NCI-H187 treated with DMSO at 0.1 percent for 48 hours (cell line): ENCODE data around the gene OPRL1.

Experiments
- DNase-seq: peaks from one replicate; lab custom pipeline; 2025; lab: John Stamatoyannopoulos, UW

OPRL1 gene

GRCh38 chr20:64144144-64144912 is 64.4 kb downstream of the OPRL1 start:
- DNase-seq: no peak

- DNase-seq: no peak
Observed at GRCh38 chr20:64145458-64146300, 65.8 kb downstream of the OPRL1 start.

- no peak for DNase-seq
Observed at GRCh38 chr20:64146301-64146935, 66.5 kb downstream of the OPRL1 start.

GRCh38 chr20:64146936-64147477 is 67.1 kb downstream of the OPRL1 start:
- DNase-seq: no peak

- no peak for DNase-seq
Observed at GRCh38 chr20:64148581-64148980, 68.7 kb downstream of the OPRL1 start.

GRCh38 chr20:64149141-64149540 is 69.3 kb downstream of the OPRL1 start:
- DNase-seq: no peak

- DNase-seq: no peak
Observed at GRCh38 chr20:64149809-64150560, 70.1 kb downstream of the OPRL1 start.
